ENCODE measurements around the gene FAM89A.
A peak's percentile ranks its signal among the peaks of the same experiment; 100 is the strongest.

The FAM89A gene

DNA sequence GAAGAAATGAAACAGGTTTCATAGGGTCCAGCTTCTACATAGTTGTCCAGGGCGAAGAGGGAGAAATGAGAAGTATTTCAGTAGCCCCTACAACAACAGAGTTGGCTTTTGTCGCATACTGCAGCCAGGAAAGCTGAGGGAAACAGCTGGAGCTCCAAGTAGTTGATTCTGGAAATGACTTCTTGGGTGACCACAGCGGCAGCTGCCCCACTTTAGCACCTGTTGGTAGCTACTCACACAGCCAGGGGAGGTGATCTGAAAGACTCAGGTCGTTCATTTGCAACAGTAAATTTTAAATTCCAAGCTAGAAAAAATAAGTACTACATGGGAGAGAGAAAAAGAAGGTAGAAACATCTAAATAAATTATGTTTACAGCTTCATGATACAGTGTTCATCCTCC is 63.7 kb downstream of the FAM89A start:
- no peak for TF ChIP-seq CTCF (conservative IDR thresholded peaks at IDR 0.05)
- H3K27ac ChIP-seq, result peak overlapping the region; percentile 82; the same call in 1 of the 2 replicates

DNA sequence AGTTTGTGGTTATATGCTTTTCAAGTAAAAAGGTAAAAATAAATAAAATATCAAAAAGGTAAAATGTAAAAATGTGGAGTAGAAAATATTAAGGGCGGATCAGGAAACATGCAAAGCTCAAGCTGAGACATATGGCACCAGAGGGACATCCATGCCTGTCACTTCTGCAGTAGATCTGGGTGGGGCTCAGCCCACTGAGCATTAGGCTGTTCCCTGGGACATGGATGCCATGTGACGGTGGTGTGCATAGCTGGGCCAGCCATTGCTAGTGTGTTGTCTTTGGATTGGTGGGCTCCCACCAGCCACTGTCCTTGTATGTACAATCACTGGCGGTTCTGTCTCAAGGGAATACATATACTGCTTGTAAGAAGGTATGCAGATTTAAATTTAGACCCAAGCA is 64.4 kb downstream of the FAM89A start:
- no peak for TF ChIP-seq CTCF (conservative IDR thresholded peaks at IDR 0.05)
- no peak overlapping the region for H3K27ac ChIP-seq

DNA sequence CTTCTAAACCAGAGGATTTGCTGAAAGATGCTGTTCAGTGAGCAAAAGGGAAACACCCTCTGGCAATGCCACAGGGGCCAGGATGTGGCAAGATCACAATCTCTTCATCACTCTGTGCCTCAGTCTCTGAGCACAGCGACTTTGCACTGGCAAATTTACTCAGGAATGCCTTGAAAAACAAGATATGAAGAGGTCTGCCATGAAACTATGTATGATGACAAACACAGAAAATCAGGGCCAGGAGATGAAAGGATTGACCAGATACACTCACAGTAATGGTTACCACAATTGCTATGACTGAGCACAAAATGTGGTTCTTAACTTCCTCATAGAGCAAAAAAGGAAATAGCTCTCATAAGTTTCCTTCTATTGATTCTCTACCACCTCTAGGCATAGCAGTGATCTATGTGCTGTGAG is 67.2 kb downstream of the FAM89A start:
- H3K27ac ChIP-seq, result no peak overlapping the region
- TF ChIP-seq CTCF (conservative IDR thresholded peaks at IDR 0.05), result no peak

- no peak for TF ChIP-seq CTCF (conservative IDR thresholded peaks at IDR 0.05)
- no peak overlapping the region for H3K27ac ChIP-seq
Measured at GRCh38 chr1:230971771-230972170, 68.3 kb downstream of the FAM89A start.

GRCh38 chr1:230970432-230970831 is 69.6 kb downstream of the FAM89A start:
- no peak for TF ChIP-seq CTCF (conservative IDR thresholded peaks at IDR 0.05)
- H3K27ac ChIP-seq, result no peak overlapping the region
